PC-9 (cell line): Measurements from ENCODE around the gene CYBRD1.

Experiments
- CTCF ChIP-seq: fragments of 200-600 bp; sonication (generic); conservative IDR thresholded peaks from 2 replicates; pipeline ENCODE4 v1.6.1; 2017; ENCODE audit warnings: mixed run types, antibody characterized with exemption, mild to moderate bottlenecking, moderate library complexity
- EZH2 ChIP-seq: fragments of 200-600 bp; sonication (generic); IDR thresholded peaks from 2 replicates; pipeline ENCODE4 v1.8.0; 2017; ENCODE audit warnings: antibody characterized with exemption, low read depth

GRCh38 chr2:171475979-171476378 lies 46.3 kb upstream of the CYBRD1 start:
- TF ChIP-seq CTCF (no peak), EZH2 (no peak)
